Progenitor cell of endocrine pancreas (in vitro differentiated cells): ENCODE data around the gene TESPA1. TPM values are rescaled to one million over a fixed set of nuclear protein-coding genes. Genes with fewer than 3 reads are reported as not detected.

Experiments used
- DNase-seq: peaks from one replicate; pipeline ENCODE4 v3.0.0; 2021; ENCODE audit warnings: low spot score; ENCODE audit not compliant: unreplicated experiment
- H3K27ac Mint-ChIP-seq: 2 replicates; pipeline ENCODE4 v1.8.0; 2021; ENCODE audit warnings: mild to moderate bottlenecking, moderate library complexity, mixed read lengths
- H3K27me3 Mint-ChIP-seq: 2 replicates; pipeline ENCODE4 v1.8.0; 2021; ENCODE audit warnings: mixed read lengths
- H3K36me3 Mint-ChIP-seq: 2 replicates; pipeline ENCODE4 v1.8.0; 2022; ENCODE audit warnings: mixed read lengths; ENCODE audit not compliant: insufficient read depth
- H3K4me1 Mint-ChIP-seq: 2 replicates; pipeline ENCODE4 v1.8.0; 2021; ENCODE audit warnings: low read depth, mixed read lengths
- H3K4me3 Mint-ChIP-seq: 2 replicates; pipeline ENCODE4 v1.8.0; 2021; ENCODE audit warnings: low read depth, mild to moderate bottlenecking, moderate library complexity, mixed read lengths
- H3K9me3 Mint-ChIP-seq: 2 replicates; pipeline ENCODE4 v1.8.0; 2021; ENCODE audit warnings: low read depth, mixed read lengths
- CTCF ChIP-seq: fragments of 200-600 bp; sonication (generic); IDR thresholded peaks from one replicate; pipeline ENCODE4 v1.5.0; 2021; ENCODE audit warnings: antibody characterized with exemption, mild to moderate bottlenecking; ENCODE audit not compliant: unreplicated experiment
- total RNA-seq: library from RNA; stranded (reverse); gene quantifications from 2 replicates; pipeline ENCODE4 v1.2.1, GENCODE V29; 2021

The TESPA1 gene
- total RNA-seq, 1 donor from 2014 or later, result not detected

- no peaks in the 10 kb centered on the region for H3K9me3 Mint-ChIP-seq
- TF ChIP-seq CTCF, result no peak
- no peaks in the 10 kb centered on the region for H3K36me3 Mint-ChIP-seq
- DNase-seq, result no peak
- peaks cover 2% of the 10 kb centered on the region for H3K4me1 Mint-ChIP-seq
- H3K27me3 Mint-ChIP-seq, result peaks cover 19% of the 10 kb centered on the region
- H3K27ac Mint-ChIP-seq, result no peak overlapping the region
- no peak overlapping the region for H3K4me3 Mint-ChIP-seq
Observed at GRCh38 chr12:54967461-54967860, 17.1 kb downstream of the TESPA1 start.

GRCh38 chr12:54961190-54961589 lies 23.4 kb downstream of the TESPA1 start:
- H3K27ac Mint-ChIP-seq, result no peak overlapping the region
- no peaks in the 10 kb centered on the region for H3K9me3 Mint-ChIP-seq
- peaks cover 1% of the 10 kb centered on the region for H3K4me1 Mint-ChIP-seq
- TF ChIP-seq CTCF, result no peak
- H3K4me3 Mint-ChIP-seq, result no peak overlapping the region
- no peaks in the 10 kb centered on the region for H3K36me3 Mint-ChIP-seq
- H3K27me3 Mint-ChIP-seq, result peaks cover 29% of the 10 kb centered on the region
- DNase-seq, result no peak

- no peaks in the 10 kb centered on the region for H3K9me3 Mint-ChIP-seq
- H3K27ac Mint-ChIP-seq, result no peak overlapping the region
- peaks cover 24% of the 10 kb centered on the region for H3K27me3 Mint-ChIP-seq
- H3K36me3 Mint-ChIP-seq, result no peaks in the 10 kb centered on the region
- no peak overlapping the region for H3K4me3 Mint-ChIP-seq
- TF ChIP-seq CTCF, result no peak
- no peak for DNase-seq
- H3K4me1 Mint-ChIP-seq, result peaks cover 3% of the 10 kb centered on the region
Observed at GRCh38 chr12:54959291-54960018, 25.1 kb downstream of the TESPA1 start.

- DNase-seq, result peak; percentile 31
- Mint-ChIP-seq H3K4me1 (peaks cover 3% of the 10 kb centered on the region), H3K27me3 (peaks cover 20% of the 10 kb centered on the region), H3K9me3 (no peaks in the 10 kb centered on the region), H3K27ac (no peak overlapping the region), H3K36me3 (no peaks in the 10 kb centered on the region), H3K4me3 (no peak overlapping the region)
- TF ChIP-seq CTCF, result peak; percentile 83
Observed at GRCh38 chr12:54958048-54958658, 26.4 kb downstream of the TESPA1 start.

GRCh38 chr12:54956818-54957641 lies 27.5 kb downstream of the TESPA1 start:
- Mint-ChIP-seq H3K4me3 (no peak overlapping the region), H3K36me3 (no peaks in the 10 kb centered on the region), H3K27ac (no peak overlapping the region), H3K27me3 (peaks cover 14% of the 10 kb centered on the region), H3K4me1 (peaks cover 3% of the 10 kb centered on the region), H3K9me3 (no peaks in the 10 kb centered on the region)
- TF ChIP-seq CTCF, result no peak
- no peak for DNase-seq
